Ascending aorta (tissue), 2 donors: ENCODE results near the gene CEP41. TPM values are rescaled to one million over a fixed set of nuclear protein-coding genes. Genes with fewer than 3 reads are reported as not detected.

Experiments used
- DNase-seq, 2 donors: peaks; one replicate each; pipeline ENCODE4 v3.0.0-alpha.2; 2019; ENCODE audit warnings: low spot score in 2 of 2
- H3K27ac ChIP-seq, 2 donors: fragments of 200-600 bp; sonication (generic); one replicate each; pipeline ENCODE4 v1.5.1; 2016 to 2017; ENCODE audit warnings: mild to moderate bottlenecking in 1 of 2
- H3K27me3 ChIP-seq: fragments of 200-600 bp; sonication (generic); one replicate; pipeline ENCODE4 v1.5.1; 2017
- H3K36me3 ChIP-seq, 2 donors: fragments of 200-600 bp; sonication (generic); one replicate each; pipeline ENCODE4 v1.5.1; 2016
- H3K4me1 ChIP-seq, 2 donors: fragments of 200-600 bp; sonication (generic); one replicate each; pipeline ENCODE4 v1.5.1; 2016 to 2017; ENCODE audit warnings: mild to moderate bottlenecking in 1 of 2
- H3K4me3 ChIP-seq, 2 donors: fragments of 200-600 bp; sonication (generic); one replicate each; pipeline ENCODE4 v1.5.1; 2016 to 2017; ENCODE audit warnings: mild to moderate bottlenecking in 1 of 2
- H3K9me3 ChIP-seq, 2 donors: fragments of 200-600 bp; sonication (generic); one replicate each; pipeline ENCODE4 v1.5.1; 2016
- CTCF ChIP-seq, 3 experiments: fragments of 200-600 bp in 2 of 3; fragments of 450-650 bp in 1 of 3; sonication (generic) in 2 of 3; IDR thresholded peaks; one replicate each; pipeline ENCODE4 v1.5.1; 2016 to 2019; ENCODE audit warnings: antibody characterized with exemption in 3 of 3, mild to moderate bottlenecking in 1 of 3, moderate library complexity in 1 of 3
- intact Hi-C: fragments of 100-400 bp; cut with DNase I; formaldehyde crosslinking; loops from one replicate; pipeline ENCODE4 v1.15.1; 2023
- total RNA-seq: library from RNA; depleted of rRNA; stranded (reverse); fragments of >200 nt; gene quantifications from one replicate; pipeline ENCODE4 v1.1.0, GENCODE V29; 2016

Gene CEP41
- total RNA-seq, 1 donor from 2014 or later, result 4.3 TPM

GRCh38 chr7:130471974-130472373, 31.2 kb upstream of the CEP41 start:
- intact Hi-C loops, result no loop called here
- TF ChIP-seq CTCF (IDR thresholded peaks at IDR 0.05), result no peak
- no peaks in the 10 kb centered on the region for H3K9me3 ChIP-seq

GRCh38 chr7:130468612-130469011, 27.8 kb upstream of the CEP41 start:
- H3K27me3 ChIP-seq, result no peaks in the 10 kb centered on the region
- H3K4me3 ChIP-seq, result no peak overlapping the region
- H3K4me1 ChIP-seq, result no peaks in the 10 kb centered on the region
- no peak overlapping the region for H3K27ac ChIP-seq
- H3K36me3 ChIP-seq, result no peaks in the 10 kb centered on the region
- no peak for DNase-seq
- intact Hi-C loops, result no loop called here
- peaks cover 0 to 6% of the 10 kb centered on the region in 2 donors for H3K9me3 ChIP-seq
- TF ChIP-seq CTCF (IDR thresholded peaks at IDR 0.05), result no peak

More at GRCh38 chr7:130471974-130472373, 31.2 kb upstream of the CEP41 start:
- Histone ChIP-seq H3K4me1 (no peaks in the 10 kb centered on the region), H3K4me3 (no peak overlapping the region), H3K36me3 (no peaks in the 10 kb centered on the region), H3K27ac (no peak overlapping the region), H3K27me3 (no peaks in the 10 kb centered on the region)
- no peak for DNase-seq

- Histone ChIP-seq H3K4me1 (no peaks in the 10 kb centered on the region), H3K4me3 (no peak overlapping the region), H3K9me3 (peaks cover 0 to 13% of the 10 kb centered on the region in 2 donors), H3K27ac (no peak overlapping the region), H3K27me3 (no peaks in the 10 kb centered on the region), H3K36me3 (no peaks in the 10 kb centered on the region)
- no peak for TF ChIP-seq CTCF (IDR thresholded peaks at IDR 0.05)
- no peak for DNase-seq
- intact Hi-C loops, result no loop called here
Measured at GRCh38 chr7:130463553-130464434, 23.0 kb upstream of the CEP41 start.

- Histone ChIP-seq H3K9me3 (peaks cover 0 to 13% of the 10 kb centered on the region in 2 donors), H3K36me3 (no peaks in the 10 kb centered on the region)
- intact Hi-C loops, result no loop called here
Measured at GRCh38 chr7:130461272-130461671, 20.5 kb upstream of the CEP41 start.

GRCh38 chr7:130458257-130458656, 17.4 kb upstream of the CEP41 start:
- no peaks in the 10 kb centered on the region for H3K27me3 ChIP-seq
- intact Hi-C loops, result no loop called here

More at GRCh38 chr7:130461272-130461671, 20.5 kb upstream of the CEP41 start:
- TF ChIP-seq CTCF (IDR thresholded peaks at IDR 0.05), result no peak
- H3K27me3 ChIP-seq, result no peaks in the 10 kb centered on the region
- H3K4me3 ChIP-seq, result no peak overlapping the region
- no peak for DNase-seq
- no peak overlapping the region for H3K27ac ChIP-seq
- H3K4me1 ChIP-seq, result no peaks in the 10 kb centered on the region

More at GRCh38 chr7:130458257-130458656, 17.4 kb upstream of the CEP41 start:
- Histone ChIP-seq H3K4me1 (no peaks in the 10 kb centered on the region), H3K9me3 (peaks cover 0 to 7% of the 10 kb centered on the region in 2 donors), H3K27ac (no peak overlapping the region), H3K4me3 (no peak overlapping the region), H3K36me3 (no peaks in the 10 kb centered on the region)
- no peak for TF ChIP-seq CTCF (IDR thresholded peaks at IDR 0.05)
- no peak for DNase-seq
